Activated T-helper 1 cell treated with anti-CD3 and anti-CD28 coated beads, Interleukin-12 subunit alpha, Interleukin-12 subunit beta, Interleukin-2, Interleukin-4 antibody, amounts not matched to agents 30 ng/mL and 10 ng/mL and 1 ng/mL, durations not matched to agents 14 hours and 24 hours and 36 hours (primary cell): ENCODE data around the gene KISS1. TPM values are rescaled to one million over a fixed set of nuclear protein-coding genes. Genes with fewer than 3 reads are reported as not detected.

Experiments used
- DNase-seq: peaks from one replicate; pipeline ENCODE4 v3.0.0; 2021; ENCODE audit warnings: low spot score
- H3K27ac Mint-ChIP-seq: one replicate; pipeline ENCODE4 v1.8.0; 2021; ENCODE audit warnings: mild to moderate bottlenecking, mixed read lengths
- H3K27me3 Mint-ChIP-seq: one replicate; pipeline ENCODE4 v1.8.0; 2022; ENCODE audit warnings: mild to moderate bottlenecking, moderate library complexity, mixed read lengths; ENCODE audit not compliant: insufficient read depth
- H3K36me3 Mint-ChIP-seq: one replicate; pipeline ENCODE4 v1.8.0; 2021; ENCODE audit warnings: low read depth, mixed read lengths
- H3K4me1 Mint-ChIP-seq: one replicate; pipeline ENCODE4 v1.8.0; 2021; ENCODE audit warnings: low read depth, mixed read lengths
- H3K4me3 Mint-ChIP-seq: one replicate; pipeline ENCODE4 v1.8.0; 2021; ENCODE audit warnings: mild to moderate bottlenecking, moderate library complexity, mixed read lengths
- H3K9me3 Mint-ChIP-seq: one replicate; pipeline ENCODE4 v1.8.0; 2021; ENCODE audit warnings: mixed read lengths
- intact Hi-C: fragments of 100-400 bp; cut with micrococcal nuclease; formaldehyde crosslinking; loops from one replicate; pipeline ENCODE4 v1.15.1; 2024
- total RNA-seq: library from RNA; stranded (reverse); gene quantifications from 2 replicates; pipeline ENCODE4 v1.2.3, GENCODE V29; 2022

KISS1 gene
- total RNA-seq, 1 donor from 2014 or later = not detected

DNA sequence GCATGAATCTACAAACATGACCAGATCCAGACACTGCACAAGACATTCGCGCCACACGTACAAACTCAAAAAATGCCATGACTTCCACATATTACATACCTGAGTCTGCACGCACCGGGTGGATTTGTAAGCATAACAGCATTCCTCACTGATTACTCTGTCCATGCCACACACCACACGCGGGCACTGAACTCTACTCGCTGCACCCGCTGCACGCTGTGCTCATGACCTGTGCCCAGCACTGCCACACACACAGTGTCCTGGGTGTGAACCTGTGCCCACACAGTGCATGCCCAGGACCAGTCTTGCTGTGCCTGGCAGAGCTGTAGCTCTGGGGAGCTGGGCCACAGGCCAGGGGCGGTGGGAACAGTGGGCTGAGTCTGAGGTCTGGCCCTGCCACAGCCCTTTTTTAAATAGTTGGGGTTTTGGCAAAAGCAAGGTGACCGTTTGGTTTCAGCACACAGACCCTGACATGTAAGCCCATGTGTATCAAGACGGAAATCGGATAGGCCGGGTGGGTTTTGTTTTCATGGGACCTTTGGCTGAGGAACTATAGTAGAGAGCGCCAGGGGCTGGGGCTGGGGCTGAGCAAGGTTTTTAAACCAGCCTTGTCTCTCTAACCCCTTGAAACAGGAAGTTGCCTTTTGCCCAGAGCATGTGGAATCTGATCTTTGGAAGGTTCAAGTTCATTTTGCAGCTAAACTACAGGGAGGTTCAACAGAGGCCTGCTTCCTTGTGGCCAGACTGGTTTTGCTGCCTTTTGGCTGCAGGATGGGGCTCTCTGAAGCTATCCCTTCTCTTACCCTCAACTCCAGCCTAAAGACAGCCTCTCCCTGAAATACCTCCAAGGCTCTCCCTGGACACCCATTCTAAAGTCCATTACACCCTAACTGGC lies 29.8 kb upstream of the KISS1 start:
- no peaks in the 10 kb centered on the region for H3K9me3 Mint-ChIP-seq
- intact Hi-C loops = no loop called here

DNA sequence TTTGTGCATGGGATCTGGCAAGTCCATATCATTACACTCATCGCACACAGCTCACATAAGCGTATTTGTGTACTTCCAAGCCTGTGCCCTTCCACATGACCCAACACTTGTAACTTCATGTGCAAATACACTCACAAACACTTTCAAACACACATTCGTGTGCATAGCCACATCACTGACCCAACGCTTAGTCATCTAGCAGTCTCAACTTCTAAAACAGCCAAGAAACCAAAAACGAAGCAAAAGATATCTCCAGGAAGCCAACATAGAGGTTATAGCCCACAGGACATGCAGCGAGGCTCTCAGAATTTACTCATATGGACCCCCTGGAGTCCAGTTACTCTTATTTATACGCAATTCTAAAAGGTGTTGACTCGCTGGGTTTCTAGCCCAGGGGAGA lies 28.4 kb upstream of the KISS1 start:
- H3K27me3 Mint-ChIP-seq = no peaks in the 10 kb centered on the region
- H3K4me3 Mint-ChIP-seq = no peak overlapping the region
- no peak for DNase-seq
- no peaks in the 10 kb centered on the region for H3K9me3 Mint-ChIP-seq
- intact Hi-C loops = no loop called here
- H3K36me3 Mint-ChIP-seq = no peaks in the 10 kb centered on the region
- no peaks in the 10 kb centered on the region for H3K4me1 Mint-ChIP-seq
- no peak overlapping the region for H3K27ac Mint-ChIP-seq

More for the DNA sequence above, 29.8 kb upstream of the KISS1 start:
- no peaks in the 10 kb centered on the region for H3K4me1 Mint-ChIP-seq
- no peak overlapping the region for H3K27ac Mint-ChIP-seq
- H3K36me3 Mint-ChIP-seq = no peaks in the 10 kb centered on the region
- no peak for DNase-seq
- no peaks in the 10 kb centered on the region for H3K27me3 Mint-ChIP-seq
- H3K4me3 Mint-ChIP-seq = no peak overlapping the region

DNA sequence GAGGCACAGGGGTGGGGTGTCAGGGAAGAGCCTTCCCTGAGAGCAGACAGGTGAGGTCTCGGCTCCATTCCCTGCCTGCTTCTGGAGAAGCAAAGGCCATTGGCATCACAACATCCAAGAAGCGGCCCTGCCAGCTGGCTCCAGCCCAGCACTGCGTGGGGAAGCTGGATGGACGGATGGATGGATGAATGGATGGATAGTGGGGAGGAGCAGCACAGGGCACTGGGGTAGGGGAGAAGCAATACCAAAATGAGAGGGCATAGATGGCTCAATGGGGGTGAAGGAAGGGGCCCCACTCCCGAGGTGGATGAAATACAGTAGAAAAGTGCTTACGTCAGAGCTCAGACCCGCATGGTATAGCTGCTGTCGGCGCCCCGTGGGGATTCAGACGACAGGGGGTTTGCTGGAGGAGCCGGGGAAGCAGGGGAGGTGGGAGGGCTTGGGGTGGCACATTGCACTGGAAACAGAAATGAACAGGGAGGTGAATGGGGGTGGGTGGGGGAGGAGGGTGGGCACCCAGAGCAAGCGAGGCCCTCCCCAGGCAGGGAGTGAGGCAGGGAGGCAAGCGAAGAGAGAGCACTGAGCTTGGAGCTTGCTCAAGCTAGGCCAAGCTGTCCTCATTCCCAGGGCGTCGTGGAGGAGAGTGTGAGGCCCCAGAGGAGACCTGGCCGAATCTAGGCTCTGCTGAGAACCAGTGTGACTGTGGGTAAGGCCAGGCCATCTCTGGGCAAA lies 27.0 kb upstream of the KISS1 start:
- Mint-ChIP-seq H3K4me1 (no peaks in the 10 kb centered on the region), H3K27me3 (no peaks in the 10 kb centered on the region), H3K36me3 (no peaks in the 10 kb centered on the region), H3K27ac (no peak overlapping the region), H3K9me3 (no peaks in the 10 kb centered on the region), H3K4me3 (no peak overlapping the region)
- no peak for DNase-seq
- intact Hi-C loops = no loop called here

DNA sequence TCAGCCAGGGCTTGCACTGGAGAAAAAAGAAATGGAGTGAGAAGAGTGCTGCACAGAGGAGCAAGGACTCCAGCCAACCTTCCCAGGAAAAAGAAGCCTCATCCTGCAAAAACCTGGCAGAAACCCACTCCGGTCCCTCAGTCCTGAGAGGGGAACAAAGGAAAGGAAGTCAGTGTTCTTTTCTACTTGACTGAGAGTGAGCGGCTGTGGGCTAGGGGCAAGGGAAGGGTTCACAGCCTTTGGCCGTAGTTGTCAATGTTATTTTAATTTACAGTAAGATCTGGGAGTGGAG lies 26.4 kb upstream of the KISS1 start:
- H3K4me3 Mint-ChIP-seq = no peak overlapping the region
- no peaks in the 10 kb centered on the region for H3K27me3 Mint-ChIP-seq
- H3K9me3 Mint-ChIP-seq = no peaks in the 10 kb centered on the region
- H3K27ac Mint-ChIP-seq = no peak overlapping the region
- DNase-seq = no peak
- no peaks in the 10 kb centered on the region for H3K36me3 Mint-ChIP-seq
- H3K4me1 Mint-ChIP-seq = no peaks in the 10 kb centered on the region
- intact Hi-C loops = no loop called here

DNA sequence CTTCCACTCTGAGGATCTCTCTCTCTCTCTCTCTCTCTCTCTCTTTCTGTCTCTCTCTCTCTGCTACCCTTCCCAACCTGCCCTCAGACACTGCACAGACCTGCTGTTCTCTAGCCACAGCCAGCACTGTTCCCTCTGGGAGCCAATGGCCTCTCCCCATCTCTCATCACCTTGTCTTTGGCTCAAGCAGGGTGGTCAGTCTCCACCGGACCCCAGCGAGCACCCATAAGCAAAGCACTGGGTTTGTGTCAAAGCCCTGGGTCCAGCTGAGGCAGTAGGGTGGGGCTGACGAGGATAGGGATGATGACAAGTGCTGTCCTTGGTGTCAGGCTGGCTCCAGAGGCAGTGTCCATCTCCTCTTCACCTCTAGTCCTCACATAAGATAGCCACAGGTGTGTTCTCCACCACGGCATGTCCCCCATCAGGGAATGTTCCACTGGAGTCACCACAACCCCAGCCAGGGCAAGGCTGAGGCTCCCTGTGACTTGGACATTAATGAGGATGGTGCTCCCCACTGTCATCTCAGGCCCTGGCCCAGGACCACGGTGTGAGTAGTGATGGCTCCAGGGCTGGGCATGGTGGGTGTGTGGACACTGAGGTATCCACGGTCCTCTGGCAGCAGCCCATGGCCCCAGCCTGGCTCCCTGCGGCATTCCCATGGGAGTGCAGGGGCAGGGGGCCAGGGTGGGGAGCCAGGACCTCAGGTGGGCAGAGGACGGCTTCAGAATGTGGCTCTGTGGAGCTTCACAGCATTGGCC lies 25.9 kb upstream of the KISS1 start:
- Mint-ChIP-seq H3K27ac (no peak overlapping the region), H3K36me3 (no peaks in the 10 kb centered on the region), H3K4me1 (no peaks in the 10 kb centered on the region), H3K27me3 (no peaks in the 10 kb centered on the region), H3K9me3 (no peaks in the 10 kb centered on the region), H3K4me3 (no peak overlapping the region)
- no peak for DNase-seq
- intact Hi-C loops = no loop called here

DNA sequence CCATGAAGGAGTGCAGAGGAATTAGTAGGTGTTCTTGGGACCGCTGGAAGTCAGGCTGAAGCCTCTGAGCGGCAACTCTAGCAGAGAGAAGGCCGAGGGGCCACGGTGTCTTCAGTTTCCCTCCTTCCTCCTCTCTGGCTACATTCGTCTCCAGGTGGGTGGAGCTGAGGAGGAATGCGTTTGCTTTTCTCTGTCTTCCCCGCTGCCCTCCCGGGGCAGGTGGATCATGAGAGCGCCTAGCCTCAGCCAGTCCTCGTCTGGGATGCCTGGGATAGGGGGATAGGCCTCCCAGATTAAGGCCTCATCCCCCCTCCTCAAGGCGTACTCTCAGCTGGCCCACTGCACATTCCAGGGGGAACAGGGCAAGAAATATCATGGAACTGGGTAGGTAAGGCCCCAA lies 25.0 kb upstream of the KISS1 start:
- no peaks in the 10 kb centered on the region for H3K36me3 Mint-ChIP-seq
- no peak overlapping the region for H3K4me3 Mint-ChIP-seq
- H3K9me3 Mint-ChIP-seq = no peaks in the 10 kb centered on the region
- H3K27ac Mint-ChIP-seq = no peak overlapping the region
- no peaks in the 10 kb centered on the region for H3K4me1 Mint-ChIP-seq
- no peaks in the 10 kb centered on the region for H3K27me3 Mint-ChIP-seq
- DNase-seq = no peak
- intact Hi-C loops = no loop called here

DNA sequence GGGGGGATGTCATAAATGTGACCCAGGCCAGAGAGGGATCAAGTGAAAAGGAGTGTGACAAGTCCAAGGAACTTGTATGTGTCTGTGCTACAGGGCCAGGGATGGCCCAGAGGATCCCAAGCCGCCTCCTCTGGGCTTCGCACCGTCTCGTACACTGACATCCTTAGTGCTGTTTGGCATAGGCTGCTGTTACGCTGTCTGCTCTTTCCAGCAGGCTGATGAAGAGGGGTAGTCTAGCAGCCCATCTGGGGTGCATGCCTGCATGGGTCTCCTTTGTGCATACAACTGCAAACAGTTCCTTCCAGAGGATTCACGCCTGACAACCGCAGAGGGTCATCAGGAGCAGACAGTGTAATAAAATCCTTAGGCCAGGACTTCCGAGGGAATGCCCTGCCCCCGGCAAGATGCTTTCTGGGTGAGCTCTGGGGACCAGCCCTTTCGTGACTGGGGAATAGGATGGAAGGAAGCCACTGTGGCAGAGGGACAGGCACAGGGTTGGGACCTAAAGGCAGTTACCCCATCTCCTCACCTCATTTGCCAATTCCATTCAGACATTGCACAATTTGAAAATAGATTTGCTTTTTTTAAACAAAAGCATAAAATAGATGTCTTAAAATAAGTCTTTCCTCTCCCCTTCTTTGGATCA lies 23.8 kb upstream of the KISS1 start:
- peaks cover 2% of the 10 kb centered on the region for H3K27me3 Mint-ChIP-seq
- H3K36me3 Mint-ChIP-seq = no peaks in the 10 kb centered on the region
- no peak overlapping the region for H3K4me3 Mint-ChIP-seq
- DNase-seq = no peak
- intact Hi-C loops = no loop called here
- H3K27ac Mint-ChIP-seq = no peak overlapping the region
- no peaks in the 10 kb centered on the region for H3K4me1 Mint-ChIP-seq
- no peaks in the 10 kb centered on the region for H3K9me3 Mint-ChIP-seq

DNA sequence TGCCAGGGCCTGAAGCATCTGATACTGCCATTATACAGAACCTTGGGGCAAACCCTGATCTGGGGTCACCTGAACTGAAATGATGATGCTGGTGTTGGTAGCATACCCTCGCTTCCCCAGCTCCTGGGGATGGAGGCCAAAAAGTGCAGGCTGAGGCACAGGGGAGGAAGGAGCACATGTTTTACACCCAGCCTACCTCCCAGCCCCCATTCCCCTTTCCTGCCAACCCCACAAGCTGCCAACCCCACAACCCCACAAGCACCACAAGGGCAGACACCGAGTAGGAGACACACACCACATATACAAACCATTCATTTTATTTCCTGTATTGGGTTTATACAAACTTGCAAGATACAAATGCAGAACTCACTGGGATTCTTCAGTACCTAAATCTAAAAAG lies 22.3 kb upstream of the KISS1 start:
- no peak overlapping the region for H3K27ac Mint-ChIP-seq
- no peak for DNase-seq
- H3K36me3 Mint-ChIP-seq = no peaks in the 10 kb centered on the region
- intact Hi-C loops = no loop called here
- H3K4me3 Mint-ChIP-seq = no peak overlapping the region
- peaks cover 5% of the 10 kb centered on the region for H3K4me1 Mint-ChIP-seq
- H3K27me3 Mint-ChIP-seq = peaks cover 7% of the 10 kb centered on the region
- H3K9me3 Mint-ChIP-seq = no peaks in the 10 kb centered on the region

DNA sequence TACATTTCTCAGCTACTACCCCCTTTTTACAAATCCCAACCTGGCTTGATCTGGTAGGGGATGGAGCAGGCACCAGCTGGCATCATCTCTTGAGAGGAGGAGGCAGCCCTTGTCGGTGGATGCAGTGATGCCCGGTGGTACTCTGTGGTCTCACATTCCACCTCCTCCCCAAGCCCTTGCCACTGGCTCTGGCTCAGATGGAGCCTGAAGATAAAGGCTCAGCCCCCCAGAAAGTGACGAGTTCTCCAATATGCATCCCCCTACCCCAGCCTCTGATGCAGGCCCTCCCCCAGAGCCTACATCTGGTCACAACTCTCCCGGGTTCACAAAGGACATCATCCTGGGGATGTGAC lies 21.3 kb upstream of the KISS1 start:
- H3K27me3 Mint-ChIP-seq = peaks cover 7% of the 10 kb centered on the region
- H3K9me3 Mint-ChIP-seq = no peaks in the 10 kb centered on the region
- no peak overlapping the region for H3K27ac Mint-ChIP-seq
- intact Hi-C loops = no loop called here
- H3K4me3 Mint-ChIP-seq = no peak overlapping the region
- no peaks in the 10 kb centered on the region for H3K36me3 Mint-ChIP-seq
- peaks cover 5% of the 10 kb centered on the region for H3K4me1 Mint-ChIP-seq
- no peak for DNase-seq

DNA sequence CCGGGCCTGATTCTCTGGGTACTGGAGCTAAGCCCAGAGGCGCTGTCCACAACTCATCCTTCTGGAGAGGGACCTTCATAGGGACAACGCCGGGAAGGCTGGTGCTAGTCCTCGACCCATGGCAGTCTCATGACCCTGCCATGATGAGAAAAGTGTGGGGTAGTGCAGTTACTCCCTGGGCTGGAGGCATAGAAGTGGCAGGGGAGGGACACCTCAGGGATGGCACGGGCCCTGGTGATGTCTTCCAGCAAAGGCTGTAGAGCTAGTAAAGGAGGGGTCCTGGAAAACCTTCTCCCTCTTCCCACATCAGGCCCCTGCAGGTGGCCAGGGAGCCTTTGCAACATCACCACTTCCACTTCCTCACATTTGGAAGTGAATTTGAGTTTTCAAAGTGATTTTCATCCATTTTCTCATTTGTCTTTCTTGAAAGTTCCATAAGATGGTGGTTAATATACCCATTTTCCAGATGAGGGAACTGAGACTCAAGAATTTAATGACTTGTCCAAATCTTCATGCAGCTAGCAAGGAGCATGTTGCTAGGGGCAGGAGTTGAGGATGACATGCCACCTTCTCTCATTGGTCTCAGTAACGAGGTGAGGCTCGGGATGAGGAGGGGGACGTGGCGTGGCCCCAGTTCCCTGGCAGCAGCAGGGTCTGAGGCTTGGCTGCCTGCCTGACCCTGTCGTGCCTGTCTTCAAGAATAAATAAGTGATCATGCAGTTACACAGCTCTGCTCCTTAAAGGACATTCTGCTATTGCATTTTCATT lies 20.8 kb upstream of the KISS1 start:
- Mint-ChIP-seq H3K27ac (no peak overlapping the region), H3K36me3 (no peaks in the 10 kb centered on the region), H3K27me3 (peaks cover 7% of the 10 kb centered on the region), H3K4me3 (no peak overlapping the region), H3K4me1 (peaks cover 5% of the 10 kb centered on the region), H3K9me3 (no peaks in the 10 kb centered on the region)
- intact Hi-C loops = no loop called here
- no peak for DNase-seq

DNA sequence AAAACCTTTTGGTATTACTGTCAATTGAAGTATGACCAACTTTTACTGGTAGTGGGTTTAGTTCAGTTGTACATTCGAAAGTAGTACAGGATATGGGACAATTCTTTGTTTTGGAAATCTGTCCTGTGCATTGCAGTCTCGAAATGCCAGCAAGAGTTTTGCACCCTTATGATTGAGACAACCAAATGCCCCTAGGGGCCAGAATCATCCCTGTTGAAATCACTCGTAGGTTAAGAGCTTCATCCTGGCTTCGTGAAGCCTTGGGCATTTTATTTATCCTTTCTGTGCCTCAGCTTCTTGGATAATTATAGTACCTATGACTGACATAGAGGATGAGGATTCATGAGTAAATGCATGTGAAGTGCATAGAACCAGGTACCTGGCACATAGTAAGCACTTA lies 19.9 kb upstream of the KISS1 start:
- intact Hi-C loops = no loop called here
- no peaks in the 10 kb centered on the region for H3K9me3 Mint-ChIP-seq

More for the DNA sequence above, 19.9 kb upstream of the KISS1 start:
- H3K27me3 Mint-ChIP-seq = peaks cover 7% of the 10 kb centered on the region
- peaks cover 5% of the 10 kb centered on the region for H3K4me1 Mint-ChIP-seq
- H3K4me3 Mint-ChIP-seq = no peak overlapping the region
- no peaks in the 10 kb centered on the region for H3K36me3 Mint-ChIP-seq
- no peak overlapping the region for H3K27ac Mint-ChIP-seq
- no peak for DNase-seq
